T-helper 17 cell (primary cell): ENCODE data around the gene HS3ST5. TPM values are rescaled to one million over a fixed set of nuclear protein-coding genes. Genes with fewer than 3 reads are reported as not detected.

Experiments used
- ATAC-seq: fragments of 150-1000 bp; cut with Tn5 transposase; 2 replicates; pipeline ENCODE4 v1.10.0; 2021; ENCODE audit warnings: mild to moderate bottlenecking, moderate library complexity
- DNase-seq, 3 donors: peaks; one replicate each; pipeline versions ENCODE4 v3.0.0 to v3.0.0-alpha.2; 2020 to 2021
- H3K9me3 ChIP-seq: one replicate; pipeline ENCODE4 v1.7.0; 2013; ENCODE audit warnings: low read length, mild to moderate bottlenecking; ENCODE audit not compliant: control insufficient read depth, poor library complexity, severe bottlenecking
- H3K27ac Mint-ChIP-seq: one replicate; pipeline ENCODE4 v1.8.0; 2022; ENCODE audit warnings: mild to moderate bottlenecking, moderate library complexity, mixed read lengths
- H3K27me3 Mint-ChIP-seq: one replicate; pipeline ENCODE4 v1.8.0; 2022; ENCODE audit warnings: mixed read lengths
- H3K36me3 Mint-ChIP-seq: one replicate; pipeline ENCODE4 v1.8.0; 2022; ENCODE audit warnings: low read depth, mixed read lengths
- H3K4me1 Mint-ChIP-seq: one replicate; pipeline ENCODE4 v1.8.0; 2022; ENCODE audit warnings: mild to moderate bottlenecking, mixed read lengths
- H3K4me3 Mint-ChIP-seq: one replicate; pipeline ENCODE4 v1.8.0; 2022; ENCODE audit warnings: mild to moderate bottlenecking, moderate library complexity, mixed read lengths
- total RNA-seq, 4 donors: library from RNA in 2 of 4; stranded (reverse) in 2 of 4; gene quantifications; one replicate each; pipeline ENCODE4 v1.2.3 and lab custom pipeline; 2022 to 2026

The HS3ST5 gene
- total RNA-seq, 2 donors from 2014 or later, result not detected

- no peaks in the 10 kb centered on the region for H3K9me3 ChIP-seq
- Mint-ChIP-seq H3K36me3 (no peaks in the 10 kb centered on the region), H3K4me3 (no peak overlapping the region), H3K4me1 (no peaks in the 10 kb centered on the region), H3K27me3 (peaks cover 18% of the 10 kb centered on the region), H3K27ac (no peak overlapping the region)
- DNase-seq (no peak), ATAC-seq (no peak)
Observed at GRCh38 chr6:114194362-114195026, 148.3 kb downstream of the HS3ST5 start.

GRCh38 chr6:114187563-114187962 lies 155.3 kb downstream of the HS3ST5 start:
- no peak overlapping the region for H3K27ac Mint-ChIP-seq
- peaks cover 17% of the 10 kb centered on the region for H3K27me3 Mint-ChIP-seq
- ATAC-seq, result no peak
- H3K36me3 Mint-ChIP-seq, result no peaks in the 10 kb centered on the region
- DNase-seq, result no peak
- H3K4me3 Mint-ChIP-seq, result no peak overlapping the region
- no peaks in the 10 kb centered on the region for H3K9me3 ChIP-seq
- no peaks in the 10 kb centered on the region for H3K4me1 Mint-ChIP-seq

GRCh38 chr6:114181664-114182063 lies 161.2 kb downstream of the HS3ST5 start:
- Mint-ChIP-seq H3K27ac (no peak overlapping the region), H3K27me3 (no peaks in the 10 kb centered on the region), H3K4me1 (no peaks in the 10 kb centered on the region), H3K4me3 (no peak overlapping the region), H3K36me3 (no peaks in the 10 kb centered on the region)
- DNase-seq, result no peak
- ATAC-seq, result no peak
- H3K9me3 ChIP-seq, result no peaks in the 10 kb centered on the region

- no peaks in the 10 kb centered on the region for H3K9me3 ChIP-seq
- no peaks in the 10 kb centered on the region for H3K36me3 Mint-ChIP-seq
- H3K4me1 Mint-ChIP-seq, result no peaks in the 10 kb centered on the region
- peaks cover 5% of the 10 kb centered on the region for H3K27me3 Mint-ChIP-seq
- no peak overlapping the region for H3K4me3 Mint-ChIP-seq
- no peak overlapping the region for H3K27ac Mint-ChIP-seq
- DNase-seq (no peak), ATAC-seq (no peak)
Observed at GRCh38 chr6:114179411-114179810, 163.4 kb downstream of the HS3ST5 start.

GRCh38 chr6:114176726-114177125 lies 166.1 kb downstream of the HS3ST5 start:
- H3K27me3 Mint-ChIP-seq, result peaks cover 10% of the 10 kb centered on the region
- H3K9me3 ChIP-seq, result no peaks in the 10 kb centered on the region
- DNase-seq (no peak), ATAC-seq (no peak)
- no peak overlapping the region for H3K4me3 Mint-ChIP-seq
- H3K4me1 Mint-ChIP-seq, result no peaks in the 10 kb centered on the region
- H3K27ac Mint-ChIP-seq, result no peak overlapping the region
- H3K36me3 Mint-ChIP-seq, result no peaks in the 10 kb centered on the region

GRCh38 chr6:114172576-114173260 lies 170.1 kb downstream of the HS3ST5 start:
- ATAC-seq (no peak), DNase-seq (no peak)
- peaks cover 20% of the 10 kb centered on the region for H3K27me3 Mint-ChIP-seq
- no peaks in the 10 kb centered on the region for H3K4me1 Mint-ChIP-seq
- no peak overlapping the region for H3K27ac Mint-ChIP-seq
- no peak overlapping the region for H3K4me3 Mint-ChIP-seq
- no peaks in the 10 kb centered on the region for H3K36me3 Mint-ChIP-seq
- H3K9me3 ChIP-seq, result no peaks in the 10 kb centered on the region

- H3K27me3 Mint-ChIP-seq, result peaks cover 25% of the 10 kb centered on the region
Observed at GRCh38 chr6:114171473-114171872, 171.3 kb downstream of the HS3ST5 start.

DNA sequence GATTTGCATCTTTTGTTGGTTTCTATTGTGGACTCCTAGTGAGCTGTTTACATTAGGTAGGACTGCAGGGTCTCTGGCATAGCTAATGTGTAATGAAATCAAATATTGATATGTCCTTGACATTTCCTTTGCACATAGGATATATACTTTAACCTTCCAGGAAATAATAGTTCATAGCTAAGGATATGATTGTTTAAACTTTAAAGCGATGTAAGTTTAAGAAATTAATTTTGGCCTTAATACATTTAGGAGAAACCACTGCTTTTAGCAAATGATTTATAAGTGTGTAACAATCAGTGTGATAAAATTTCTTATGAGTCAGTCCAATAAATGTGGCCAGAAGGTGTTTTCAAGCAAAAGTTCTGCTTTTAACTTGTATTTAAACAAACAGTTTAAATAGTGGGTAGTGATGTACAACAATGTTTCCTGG lies 171.8 kb downstream of the HS3ST5 start:
- Mint-ChIP-seq H3K27ac (no peak overlapping the region), H3K4me3 (no peak overlapping the region), H3K27me3 (peaks cover 25% of the 10 kb centered on the region), H3K4me1 (no peaks in the 10 kb centered on the region), H3K36me3 (no peaks in the 10 kb centered on the region)
- no peaks in the 10 kb centered on the region for H3K9me3 ChIP-seq
- ATAC-seq (no peak), DNase-seq (no peak)

More at GRCh38 chr6:114171473-114171872, 171.3 kb downstream of the HS3ST5 start:
- ATAC-seq, result no peak
- H3K36me3 Mint-ChIP-seq, result no peaks in the 10 kb centered on the region
- H3K4me1 Mint-ChIP-seq, result no peaks in the 10 kb centered on the region
- H3K9me3 ChIP-seq, result no peaks in the 10 kb centered on the region
- H3K27ac Mint-ChIP-seq, result no peak overlapping the region
- H3K4me3 Mint-ChIP-seq, result no peak overlapping the region
- DNase-seq, result no peak

- DNase-seq, result no peak
- no peak overlapping the region for H3K27ac Mint-ChIP-seq
- ATAC-seq, result no peak
- H3K27me3 Mint-ChIP-seq, result peaks cover 25% of the 10 kb centered on the region
- no peaks in the 10 kb centered on the region for H3K4me1 Mint-ChIP-seq
- no peaks in the 10 kb centered on the region for H3K36me3 Mint-ChIP-seq
- H3K9me3 ChIP-seq, result no peaks in the 10 kb centered on the region
- no peak overlapping the region for H3K4me3 Mint-ChIP-seq
Observed at GRCh38 chr6:114170372-114170771, 172.5 kb downstream of the HS3ST5 start.

DNA sequence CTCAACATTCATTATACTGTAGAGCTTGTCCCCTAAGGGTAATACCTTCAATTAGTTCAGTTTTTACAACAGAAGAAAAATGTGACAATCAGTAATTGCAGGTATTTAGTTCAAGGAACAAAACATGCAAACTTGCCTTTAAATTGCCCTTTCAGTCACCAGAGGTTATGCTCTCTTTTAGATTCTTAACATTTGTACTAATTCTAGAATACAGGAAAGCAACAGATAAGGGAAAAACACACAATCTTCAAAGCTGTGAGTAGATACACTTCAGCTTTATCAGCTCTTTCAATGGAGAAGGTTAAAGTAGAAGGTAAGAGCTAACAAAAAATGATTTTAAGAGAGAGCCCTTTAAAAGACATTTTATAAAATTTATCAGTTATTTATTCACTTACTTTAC lies 173.1 kb downstream of the HS3ST5 start:
- Mint-ChIP-seq H3K36me3 (no peaks in the 10 kb centered on the region), H3K27me3 (peaks cover 24% of the 10 kb centered on the region), H3K4me1 (no peaks in the 10 kb centered on the region), H3K4me3 (no peak overlapping the region), H3K27ac (no peak overlapping the region)
- ATAC-seq (no peak), DNase-seq (no peak)
- H3K9me3 ChIP-seq, result no peaks in the 10 kb centered on the region

GRCh38 chr6:114167583-114168576 lies 174.9 kb downstream of the HS3ST5 start:
- Mint-ChIP-seq H3K36me3 (no peaks in the 10 kb centered on the region), H3K27me3 (peaks cover 15% of the 10 kb centered on the region), H3K4me1 (no peaks in the 10 kb centered on the region), H3K27ac (no peak overlapping the region), H3K4me3 (no peak overlapping the region)
- ATAC-seq (no peak), DNase-seq (no peak)
- H3K9me3 ChIP-seq, result no peaks in the 10 kb centered on the region

DNA sequence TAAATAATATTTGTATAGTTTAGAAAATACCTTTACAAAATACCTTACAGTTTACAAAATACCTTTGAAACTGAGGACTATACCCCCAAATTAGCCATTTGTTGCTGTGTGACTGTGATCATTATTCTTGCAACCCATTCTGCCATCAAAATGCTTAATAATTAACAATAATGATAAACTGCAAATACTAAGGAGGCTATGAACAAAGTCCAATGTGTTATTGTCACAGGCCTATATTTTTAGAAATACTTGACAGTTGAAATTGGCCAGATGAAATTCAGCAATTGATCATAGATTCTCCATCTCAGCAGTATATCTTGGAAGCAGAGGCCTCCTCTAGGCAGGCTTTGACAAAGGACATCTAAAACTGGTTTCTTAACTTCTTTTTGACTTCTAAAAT lies 178.6 kb downstream of the HS3ST5 start:
- Mint-ChIP-seq H3K4me3 (no peak overlapping the region), H3K36me3 (no peaks in the 10 kb centered on the region), H3K27ac (no peak overlapping the region), H3K27me3 (peaks cover 15% of the 10 kb centered on the region), H3K4me1 (no peaks in the 10 kb centered on the region)
- H3K9me3 ChIP-seq, result no peaks in the 10 kb centered on the region
- ATAC-seq, result no peak
- DNase-seq, result no peak

DNA sequence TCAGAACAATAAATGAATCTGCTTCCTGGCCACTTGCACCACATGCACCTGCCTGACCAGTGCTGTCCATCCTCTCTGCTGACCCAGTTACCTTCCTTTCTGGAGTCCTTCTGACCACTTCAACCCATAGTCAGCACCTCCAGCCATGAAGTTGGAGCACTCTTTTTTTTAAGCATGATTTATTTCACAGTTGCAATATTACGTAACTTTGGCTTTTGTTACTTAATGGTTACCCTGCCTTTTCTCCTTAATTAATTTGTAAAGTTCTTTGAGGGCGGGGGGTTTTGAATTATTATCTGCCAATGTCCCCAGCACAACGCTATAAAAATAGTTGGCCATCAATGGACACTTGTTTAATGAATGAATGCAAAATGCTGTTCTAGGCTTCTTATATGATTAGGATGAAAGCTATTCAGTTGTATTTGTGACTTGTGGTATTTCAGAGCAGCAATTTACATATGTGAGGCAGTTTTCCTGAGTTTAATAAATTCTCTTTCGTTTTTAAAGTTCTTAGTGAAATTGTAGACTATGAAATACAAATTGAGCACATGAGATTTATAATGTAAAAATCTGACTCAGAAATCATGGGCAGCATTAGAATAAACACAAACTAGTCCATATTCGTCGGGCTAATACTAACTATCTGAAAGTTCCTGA lies 180.0 kb downstream of the HS3ST5 start:
- H3K9me3 ChIP-seq, result no peaks in the 10 kb centered on the region
- H3K27me3 Mint-ChIP-seq, result peaks cover 6% of the 10 kb centered on the region
- H3K27ac Mint-ChIP-seq, result no peak overlapping the region
- H3K36me3 Mint-ChIP-seq, result no peaks in the 10 kb centered on the region
- DNase-seq (no peak), ATAC-seq (no peak)
- H3K4me3 Mint-ChIP-seq, result no peak overlapping the region
- H3K4me1 Mint-ChIP-seq, result no peaks in the 10 kb centered on the region
